OCI-LY7 (cell line): ENCODE data around the gene TMEM222. TPM values are rescaled to one million over a fixed set of nuclear protein-coding genes. Genes with fewer than 3 reads are reported as not detected.

Experiments
- BruUV-seq: library from RNA; stranded (reverse); fragments of 400-500 nt; replicated peaks from 2 replicates; lab custom pipeline; 2021; lab: Mats Ljungman, UMichigan
- CTCF ChIA-PET: fragments of 300-600 bp; sonication (Branson Sonifier 250); formaldehyde crosslinking; loops from one replicate; lab custom pipeline; 2022; ENCODE audit warnings: antibody characterized with exemption; ENCODE audit not compliant: unreplicated experiment; lab: Charles Lee
- POLR2A ChIA-PET: fragments of 300-600 bp; sonication (Branson Sonifier 250); formaldehyde crosslinking; loops from one replicate; lab custom pipeline; 2022; ENCODE audit warnings: antibody characterized with exemption; lab: Charles Lee
- DNase-seq: peaks from one replicate; pipeline ENCODE4 v3.0.0-alpha.2; 2015; ENCODE audit warnings: low spot score
- H2AFZ ChIP-seq: fragments of 200-600 bp; sonication (generic), shearing (Covaris generic); 2 replicates; pipeline ENCODE4 v1.6.1; 2014; ENCODE audit warnings: mild to moderate bottlenecking, antibody characterized with exemption, low read length, moderate library complexity
- H3K27ac ChIP-seq: fragments of 200-600 bp; sonication (generic); 2 replicates; pipeline ENCODE4 v1.5.1; 2014; ENCODE audit warnings: mixed run types, low read depth, mild to moderate bottlenecking, moderate library complexity, low read length, inconsistent platforms; ENCODE audit not compliant: poor library complexity, severe bottlenecking
- H3K36me3 ChIP-seq: fragments of 200-600 bp; sonication (generic); 2 replicates; pipeline ENCODE4 v1.6.1; 2014; ENCODE audit warnings: mild to moderate bottlenecking, antibody characterized with exemption, low read length, moderate library complexity, mixed read lengths; ENCODE audit not compliant: insufficient read depth
- H3K4me1 ChIP-seq: fragments of 200-600 bp; sonication (generic); 2 replicates; pipeline ENCODE4 v1.5.1; 2014; ENCODE audit warnings: mild to moderate bottlenecking, low read length; ENCODE audit not compliant: insufficient read depth, poor library complexity, severe bottlenecking
- H3K4me2 ChIP-seq: fragments of 200-600 bp; sonication (generic); 2 replicates; pipeline ENCODE4 v1.6.1; 2014; ENCODE audit warnings: mild to moderate bottlenecking, low read length
- H3K4me3 ChIP-seq: fragments of 200-600 bp; sonication (generic); 2 replicates; pipeline ENCODE4 v1.5.1; 2014; ENCODE audit warnings: mild to moderate bottlenecking, low read depth, low read length; ENCODE audit not compliant: poor library complexity, severe bottlenecking
- H3K79me2 ChIP-seq: fragments of 200-600 bp; sonication (generic); 2 replicates; pipeline ENCODE4 v1.6.1; 2016; ENCODE audit warnings: low read depth, mild to moderate bottlenecking, low read length, moderate library complexity, mixed read lengths; ENCODE audit not compliant: insufficient read depth
- H3K9me2 ChIP-seq: fragments of 200-600 bp; sonication (generic); 2 replicates; pipeline ENCODE4 v1.6.1; 2016; ENCODE audit warnings: mild to moderate bottlenecking, low read length, mixed read lengths; ENCODE audit not compliant: insufficient read depth
- H3K9me3 ChIP-seq: fragments of 200-600 bp; sonication (generic); 2 replicates; pipeline ENCODE4 v1.6.1; 2014; ENCODE audit warnings: mild to moderate bottlenecking, mixed run types, low read length, mixed read lengths
- H4K20me1 ChIP-seq: fragments of 200-600 bp; sonication (generic); 2 replicates; pipeline ENCODE4 v1.6.1; 2014; ENCODE audit warnings: mild to moderate bottlenecking, antibody characterized with exemption, low read length, moderate library complexity, mixed read lengths; ENCODE audit not compliant: insufficient read depth
- EZH2phosphoT487 ChIP-seq: fragments of 200-600 bp; sonication (generic); IDR thresholded peaks from 2 replicates; pipeline ENCODE4 v1.6.1; 2018; ENCODE audit warnings: low read depth, borderline replicate concordance, mild to moderate bottlenecking, mixed run types, antibody characterized with exemption, low read length, moderate library complexity, mixed read lengths
- intact Hi-C: fragments of 100-400 bp; cut with micrococcal nuclease; formaldehyde crosslinking; loops from one replicate; pipeline ENCODE4 v1.10.0; 2022; ENCODE audit not compliant: unreplicated experiment
- total RNA-seq, 2 experiments: library from RNA; depleted of rRNA in 1 of 2; stranded (reverse); fragments of >200 nt in 1 of 2; shearing (Covaris generic) in 1 of 2; gene quantifications; 2 replicates each; pipeline ENCODE4 v1.2.3, GENCODE V29; 2014 to 2022
- TF ChIP-seq, protein P1 (sequence below): fragments of 200-600 bp; sonication (generic); conservative IDR thresholded peaks from 2 replicates; pipeline ENCODE4 v1.5.1; 2014; ENCODE audit warnings: mild to moderate bottlenecking, antibody characterized with exemption, low read length, moderate library complexity, mixed read lengths

TMEM222 gene
- total RNA-seq, 2 experiments from 2014 or later: 29.5 to 43.4 TPM

DNA sequence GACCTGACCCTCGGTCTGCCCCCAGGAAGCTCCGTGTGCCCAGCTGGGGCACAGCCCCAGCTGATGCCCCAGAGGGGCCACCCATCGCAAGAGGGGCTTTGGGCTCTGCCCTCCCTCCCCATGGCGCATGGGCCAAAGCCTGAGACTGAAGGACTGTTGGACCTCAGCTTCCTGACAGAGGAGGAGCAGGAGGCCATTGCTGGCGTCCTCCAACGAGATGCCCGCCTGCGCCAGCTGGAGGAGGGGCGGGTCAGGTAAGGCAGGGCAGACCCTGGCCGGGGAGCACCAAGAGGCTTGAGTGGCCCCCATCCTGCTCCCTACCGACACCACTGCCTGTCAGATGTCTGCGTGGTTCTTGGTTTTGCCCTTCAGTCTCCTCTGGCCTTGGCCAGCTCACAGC, 23.3 kb downstream of the TMEM222 start:
- Histone ChIP-seq H3K4me3 (no peak overlapping the region), H2AFZ (no peak overlapping the region), H3K27ac (no peak overlapping the region), H3K4me2 (no peak overlapping the region), H3K79me2 (peaks cover 5% of the 10 kb centered on the region; the same call in 1 of the 2 replicates), H3K9me3 (no peaks in the 10 kb centered on the region), H3K9me2 (no peaks in the 10 kb centered on the region), H3K4me1 (peaks cover 38% of the 10 kb centered on the region), H4K20me1 (no peaks in the 10 kb centered on the region), H3K36me3 (peaks cover 8% of the 10 kb centered on the region; the same call in 1 of the 2 replicates)
- BruUV-seq: no TSS peak
- CTCF ChIA-PET: interaction anchor here (1.4 kb wide), 1 partner anchor 13 kb away, joined by 4 read pairs; no protein-coding TSS in a partner anchor
- POLR2A ChIA-PET: interaction anchor here (0.5 to 0.6 kb wide), 2 partner anchors 233 to 904 kb away, joined by 3 read pairs; no protein-coding TSS in a partner anchor
- no peak for DNase-seq
- intact Hi-C loops: no loop called here
- TF ChIP-seq EZH2phosphoT487: no peak
- TF ChIP-seq, protein P1, sequence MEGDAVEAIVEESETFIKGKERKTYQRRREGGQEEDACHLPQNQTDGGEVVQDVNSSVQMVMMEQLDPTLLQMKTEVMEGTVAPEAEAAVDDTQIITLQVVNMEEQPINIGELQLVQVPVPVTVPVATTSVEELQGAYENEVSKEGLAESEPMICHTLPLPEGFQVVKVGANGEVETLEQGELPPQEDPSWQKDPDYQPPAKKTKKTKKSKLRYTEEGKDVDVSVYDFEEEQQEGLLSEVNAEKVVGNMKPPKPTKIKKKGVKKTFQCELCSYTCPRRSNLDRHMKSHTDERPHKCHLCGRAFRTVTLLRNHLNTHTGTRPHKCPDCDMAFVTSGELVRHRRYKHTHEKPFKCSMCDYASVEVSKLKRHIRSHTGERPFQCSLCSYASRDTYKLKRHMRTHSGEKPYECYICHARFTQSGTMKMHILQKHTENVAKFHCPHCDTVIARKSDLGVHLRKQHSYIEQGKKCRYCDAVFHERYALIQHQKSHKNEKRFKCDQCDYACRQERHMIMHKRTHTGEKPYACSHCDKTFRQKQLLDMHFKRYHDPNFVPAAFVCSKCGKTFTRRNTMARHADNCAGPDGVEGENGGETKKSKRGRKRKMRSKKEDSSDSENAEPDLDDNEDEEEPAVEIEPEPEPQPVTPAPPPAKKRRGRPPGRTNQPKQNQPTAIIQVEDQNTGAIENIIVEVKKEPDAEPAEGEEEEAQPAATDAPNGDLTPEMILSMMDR: no peak

DNA sequence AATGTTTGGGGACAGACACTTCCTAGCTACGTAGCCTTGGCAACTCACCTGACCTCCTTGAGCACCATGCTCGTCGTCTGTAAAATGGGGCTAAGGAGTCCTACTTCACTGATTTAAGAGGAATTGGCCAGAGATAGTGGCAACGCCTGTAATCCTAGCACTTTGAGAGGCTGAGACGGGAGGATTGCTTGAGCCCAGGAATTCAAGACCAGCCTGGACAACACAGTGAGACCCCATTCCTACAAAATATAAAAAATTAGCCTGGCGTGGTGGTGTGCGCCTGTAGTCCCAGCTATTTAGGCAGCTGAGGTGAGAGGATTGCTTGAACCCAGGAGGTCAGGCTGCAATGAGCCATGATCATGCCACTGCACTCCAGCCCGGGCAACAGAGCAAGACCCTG, 24.4 kb downstream of the TMEM222 start:
- H3K9me2 ChIP-seq: no peaks in the 10 kb centered on the region
- no peak for DNase-seq
- CTCF ChIA-PET: no interaction called here
- no peak overlapping the region for H3K4me3 ChIP-seq
- peaks cover 8% of the 10 kb centered on the region; the same call in 1 of the 2 replicates for H3K36me3 ChIP-seq
- intact Hi-C loops: no loop called here
- TF ChIP-seq EZH2phosphoT487: no peak
- TF ChIP-seq, protein P1: no peak
- POLR2A ChIA-PET: interaction anchor here (0.7 kb wide), 1 partner anchor 45 kb away, joined by 3 read pairs; no protein-coding TSS in a partner anchor
- no TSS peak for BruUV-seq
- H2AFZ ChIP-seq: no peak overlapping the region
- no peaks in the 10 kb centered on the region for H4K20me1 ChIP-seq
- peaks cover 5% of the 10 kb centered on the region; the same call in 1 of the 2 replicates for H3K79me2 ChIP-seq
- H3K27ac ChIP-seq: no peak overlapping the region
- no peak overlapping the region for H3K4me2 ChIP-seq
- no peaks in the 10 kb centered on the region for H3K9me3 ChIP-seq
- H3K4me1 ChIP-seq: peaks cover 27% of the 10 kb centered on the region

GRCh38 chr1:27346991-27347624, 25.1 kb downstream of the TMEM222 start:
- H3K79me2 ChIP-seq: peaks cover 3% of the 10 kb centered on the region; the same call in 1 of the 2 replicates
- H3K4me2 ChIP-seq: no peak overlapping the region
- CTCF ChIA-PET: no interaction called here
- intact Hi-C loops: no loop called here
- no peaks in the 10 kb centered on the region for H3K9me3 ChIP-seq
- POLR2A ChIA-PET: no interaction called here
- H3K9me2 ChIP-seq: no peaks in the 10 kb centered on the region
- H3K4me3 ChIP-seq: no peak overlapping the region
- H4K20me1 ChIP-seq: no peaks in the 10 kb centered on the region
- no peak overlapping the region for H2AFZ ChIP-seq
- DNase-seq: no peak
- peaks cover 8% of the 10 kb centered on the region; the same call in 1 of the 2 replicates for H3K36me3 ChIP-seq
- no peak for TF ChIP-seq EZH2phosphoT487
- TF ChIP-seq, protein P1: no peak
- no TSS peak for BruUV-seq
- peaks cover 23% of the 10 kb centered on the region for H3K4me1 ChIP-seq
- no peak overlapping the region for H3K27ac ChIP-seq
